GM21423 (cell line): Measurements from ENCODE around the gene RFC4.

Experiments used
- ATAC-seq: cut with Tn5 transposase; IDR thresholded peaks from one replicate; pipeline ENCODE4 v1.9.1; 2021; ENCODE audit warnings: mild to moderate bottlenecking, moderate library complexity; ENCODE audit not compliant: unreplicated experiment

RFC4 gene

DNA sequence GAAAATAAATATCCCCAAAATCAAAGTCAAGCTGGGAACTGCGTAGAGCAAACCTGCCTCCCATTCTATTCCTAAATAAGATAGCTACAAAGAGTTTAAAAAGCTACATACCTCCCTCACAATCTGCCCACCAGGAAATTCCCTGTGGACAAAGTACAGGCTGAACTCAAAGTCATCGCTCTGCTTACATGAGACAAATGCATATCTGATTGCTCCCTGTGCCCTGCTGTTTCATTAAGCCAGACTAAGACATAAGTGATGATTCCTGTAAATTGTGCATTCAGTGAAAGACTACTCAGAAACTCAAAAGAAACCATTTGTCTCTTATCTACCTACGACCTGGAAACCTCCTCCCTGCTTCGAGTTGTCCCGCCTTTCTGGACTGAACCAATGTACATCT, 51.4 kb downstream of the RFC4 start:
- no peak for ATAC-seq

DNA sequence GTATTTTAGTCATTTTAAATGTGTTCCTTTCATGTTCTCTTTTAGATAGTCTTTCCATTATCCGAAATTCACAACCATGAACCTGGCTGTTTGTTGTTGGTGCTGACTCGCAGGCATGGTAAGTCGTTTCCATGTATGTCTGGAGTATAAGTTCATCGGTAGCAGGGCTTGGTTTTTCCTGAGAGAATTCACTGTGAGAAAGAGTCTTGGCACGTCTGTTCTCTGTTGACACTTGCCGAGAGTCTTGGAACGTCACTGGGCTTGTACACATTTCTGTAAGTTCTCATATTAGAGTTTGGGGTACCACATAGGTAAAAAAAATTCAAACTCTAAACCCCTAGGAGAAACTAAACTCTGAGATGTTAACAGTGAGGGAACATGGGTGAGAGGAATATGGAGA, 52.3 kb downstream of the RFC4 start:
- no peak for ATAC-seq

DNA sequence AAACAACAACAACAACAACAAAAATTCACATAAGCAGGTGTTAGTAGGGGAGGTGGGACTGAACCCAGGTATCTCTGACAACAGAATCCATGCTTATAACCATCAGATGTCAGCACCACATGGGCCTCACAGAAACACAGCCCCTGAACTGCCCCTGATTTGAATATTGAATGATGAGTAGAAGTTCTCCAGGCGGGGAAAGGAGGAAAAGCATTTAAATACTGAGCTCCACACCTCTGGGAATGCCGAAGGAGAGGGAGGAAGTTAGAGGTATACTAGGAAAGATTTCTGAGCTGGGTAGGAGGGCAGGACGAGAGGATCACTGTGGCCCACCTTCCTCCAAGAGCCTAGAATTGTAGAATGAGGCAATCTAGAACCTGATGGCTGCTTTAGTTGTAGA, 54.8 kb downstream of the RFC4 start:
- no peak for ATAC-seq

DNA sequence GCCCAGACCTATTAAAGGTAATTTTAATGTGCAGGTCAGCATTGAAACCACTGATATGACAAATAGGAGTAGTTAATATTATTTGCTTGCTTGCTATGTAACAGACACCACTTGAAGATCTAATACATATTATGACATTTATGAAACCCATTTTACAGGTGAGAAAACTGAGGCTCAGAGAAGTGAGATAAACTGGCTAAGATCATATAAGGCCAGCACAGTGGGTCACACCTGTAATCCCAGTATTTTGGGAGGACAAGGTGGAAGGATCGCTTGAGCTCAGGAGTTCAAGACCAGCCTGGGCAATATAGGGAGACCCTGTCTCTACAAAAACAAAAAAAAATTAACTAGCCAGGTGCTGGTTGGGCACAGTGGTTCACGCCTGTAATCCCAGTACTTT, 56.0 kb downstream of the RFC4 start:
- ATAC-seq: no peak

DNA sequence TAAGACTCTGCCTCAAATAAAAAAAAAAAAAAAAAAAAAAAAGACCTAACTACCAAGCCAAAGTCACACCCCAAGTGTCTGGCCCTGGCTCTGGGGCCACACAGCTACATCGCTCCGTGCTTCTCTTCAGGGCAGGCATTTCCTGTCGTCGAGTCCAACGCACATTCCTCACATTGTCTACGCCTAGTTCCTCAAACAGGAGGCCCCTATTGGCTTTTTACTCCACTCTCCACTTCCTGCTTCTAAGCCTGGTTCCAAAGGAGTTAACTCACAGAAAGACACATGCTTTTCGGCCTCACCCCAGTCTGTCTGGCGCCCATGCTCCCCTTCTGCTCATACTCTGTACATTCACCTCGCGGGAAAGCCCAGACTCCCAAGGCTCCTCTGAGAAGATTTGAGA, 60.3 kb downstream of the RFC4 start:
- ATAC-seq: no peak

DNA sequence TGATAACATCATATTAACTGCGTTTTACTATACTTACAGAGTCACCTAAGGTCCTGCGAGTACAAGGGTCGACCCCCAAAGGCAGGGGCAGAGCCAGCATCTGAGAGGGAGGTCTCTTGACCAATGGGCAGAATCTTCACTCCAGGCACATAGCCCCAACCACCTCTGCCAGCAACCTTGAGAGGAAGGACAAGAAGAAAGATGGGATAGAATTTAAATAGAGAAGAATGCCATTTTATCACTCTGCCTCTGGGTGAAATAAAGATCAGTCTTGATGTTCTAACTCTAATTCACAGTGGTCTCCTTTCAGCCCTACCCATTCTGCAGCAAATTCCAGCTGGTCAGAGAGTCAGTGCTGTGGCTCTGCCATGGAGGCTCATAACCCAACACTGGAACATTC, 62.6 kb downstream of the RFC4 start:
- no peak for ATAC-seq

DNA sequence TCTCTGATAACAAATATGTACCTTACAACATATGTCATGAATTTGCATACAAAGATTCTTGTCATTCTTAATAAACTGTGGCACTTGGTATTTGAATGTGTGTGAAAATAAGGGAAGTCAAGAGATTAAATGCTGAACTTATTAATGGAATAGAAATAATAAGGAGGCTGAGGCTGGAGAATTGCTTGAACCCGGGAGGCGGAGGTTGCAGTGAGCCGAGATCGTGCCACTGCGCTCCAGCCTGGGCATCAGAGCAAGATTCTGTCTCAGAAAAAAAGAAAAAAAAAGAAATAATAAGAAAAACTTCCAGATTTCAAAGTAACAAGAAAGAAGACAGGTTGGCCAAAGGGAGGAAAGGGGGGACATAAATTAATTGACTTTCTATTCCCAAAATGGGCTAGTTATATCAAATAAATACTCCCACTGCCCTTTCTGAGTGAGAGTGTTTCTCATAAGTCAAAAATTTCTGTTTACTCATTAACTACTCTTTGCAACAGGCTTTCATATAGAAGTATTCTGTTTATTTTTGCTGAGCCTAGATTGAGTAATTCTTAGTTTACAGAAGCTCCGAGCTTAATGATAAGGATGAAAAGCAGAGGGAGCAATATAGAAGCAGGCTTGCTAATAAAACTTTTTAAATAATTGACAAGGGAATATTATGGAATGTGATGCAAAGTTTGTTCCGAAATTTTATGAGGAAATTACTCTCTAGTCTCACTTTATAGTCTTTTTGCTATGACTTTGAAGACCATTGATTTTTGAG, 63.5 kb downstream of the RFC4 start:
- no peak for ATAC-seq
